ENCODE measurements around the gene BAD. TPM values are rescaled to one million over a fixed set of nuclear protein-coding genes. Genes with fewer than 3 reads are reported as not detected.

The BAD gene
- total and polyA plus RNA-seq, 8 donors = 40.4 to 343 (median 105) TPM

DNA sequence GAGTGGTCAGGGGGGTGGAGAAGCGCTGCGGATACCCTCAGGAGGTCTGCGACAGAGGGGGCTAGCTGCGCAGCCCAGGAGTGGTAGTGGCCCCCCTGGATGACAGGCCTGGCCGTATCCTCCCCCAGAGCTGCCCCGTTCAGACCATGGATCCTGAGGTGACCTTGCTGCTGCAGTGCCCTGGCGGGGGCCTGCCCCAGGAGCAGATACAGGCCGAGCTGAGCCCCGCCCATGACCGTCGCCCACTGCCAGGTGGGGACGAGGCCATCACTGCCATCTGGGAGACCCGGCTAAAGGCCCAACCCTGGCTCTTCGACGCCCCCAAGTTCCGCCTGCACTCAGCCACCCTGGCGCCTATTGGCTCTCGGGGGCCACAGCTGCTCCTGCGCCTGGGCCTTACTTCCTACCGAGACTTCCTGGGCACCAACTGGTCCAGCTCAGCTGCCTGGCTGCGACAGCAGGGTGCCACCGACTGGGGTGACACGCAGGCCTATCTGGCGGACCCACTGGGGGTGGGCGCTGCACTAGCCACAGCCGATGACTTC is 57.9 kb downstream of the BAD start:
- H3K4me1 ChIP-seq = peaks cover 41 to 68% (median 61%) of the 10 kb centered on the region in 4 donors
- peak overlapping the region; percentile 70 to 90 (median 74) for H3K4me3 ChIP-seq
- peak in 2 of 3 donors; percentile 60 for TF ChIP-seq POLR2AphosphoS5 (IDR thresholded peaks at IDR 0.05)
- no peak for TF ChIP-seq POLR2A (IDR thresholded peaks at IDR 0.05)
- no peak for TF ChIP-seq EP300 (IDR thresholded peaks at IDR 0.05)
- TF ChIP-seq, protein P1, sequence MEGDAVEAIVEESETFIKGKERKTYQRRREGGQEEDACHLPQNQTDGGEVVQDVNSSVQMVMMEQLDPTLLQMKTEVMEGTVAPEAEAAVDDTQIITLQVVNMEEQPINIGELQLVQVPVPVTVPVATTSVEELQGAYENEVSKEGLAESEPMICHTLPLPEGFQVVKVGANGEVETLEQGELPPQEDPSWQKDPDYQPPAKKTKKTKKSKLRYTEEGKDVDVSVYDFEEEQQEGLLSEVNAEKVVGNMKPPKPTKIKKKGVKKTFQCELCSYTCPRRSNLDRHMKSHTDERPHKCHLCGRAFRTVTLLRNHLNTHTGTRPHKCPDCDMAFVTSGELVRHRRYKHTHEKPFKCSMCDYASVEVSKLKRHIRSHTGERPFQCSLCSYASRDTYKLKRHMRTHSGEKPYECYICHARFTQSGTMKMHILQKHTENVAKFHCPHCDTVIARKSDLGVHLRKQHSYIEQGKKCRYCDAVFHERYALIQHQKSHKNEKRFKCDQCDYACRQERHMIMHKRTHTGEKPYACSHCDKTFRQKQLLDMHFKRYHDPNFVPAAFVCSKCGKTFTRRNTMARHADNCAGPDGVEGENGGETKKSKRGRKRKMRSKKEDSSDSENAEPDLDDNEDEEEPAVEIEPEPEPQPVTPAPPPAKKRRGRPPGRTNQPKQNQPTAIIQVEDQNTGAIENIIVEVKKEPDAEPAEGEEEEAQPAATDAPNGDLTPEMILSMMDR (IDR thresholded peaks at IDR 0.05) = no peak
- H3K9me3 ChIP-seq = no peaks in the 10 kb centered on the region
- WGBS, 5 donors = 0 to 20% (median 3%) methylated on average over 5 to 26 of the region's 26 CpGs
- DNase-seq = peak; percentile 68 to 74
- peak overlapping the region; percentile 94 to 97 (median 96) for H3K27ac ChIP-seq
- H3K36me3 ChIP-seq = peaks cover 4 to 25% (median 22%) of the 10 kb centered on the region in 4 donors
- H3K27me3 ChIP-seq = no peaks in the 10 kb centered on the region
- intact Hi-C loops (cut with DNase I; ENCODE audit: low total_unique reads) = no loop called here

DNA sequence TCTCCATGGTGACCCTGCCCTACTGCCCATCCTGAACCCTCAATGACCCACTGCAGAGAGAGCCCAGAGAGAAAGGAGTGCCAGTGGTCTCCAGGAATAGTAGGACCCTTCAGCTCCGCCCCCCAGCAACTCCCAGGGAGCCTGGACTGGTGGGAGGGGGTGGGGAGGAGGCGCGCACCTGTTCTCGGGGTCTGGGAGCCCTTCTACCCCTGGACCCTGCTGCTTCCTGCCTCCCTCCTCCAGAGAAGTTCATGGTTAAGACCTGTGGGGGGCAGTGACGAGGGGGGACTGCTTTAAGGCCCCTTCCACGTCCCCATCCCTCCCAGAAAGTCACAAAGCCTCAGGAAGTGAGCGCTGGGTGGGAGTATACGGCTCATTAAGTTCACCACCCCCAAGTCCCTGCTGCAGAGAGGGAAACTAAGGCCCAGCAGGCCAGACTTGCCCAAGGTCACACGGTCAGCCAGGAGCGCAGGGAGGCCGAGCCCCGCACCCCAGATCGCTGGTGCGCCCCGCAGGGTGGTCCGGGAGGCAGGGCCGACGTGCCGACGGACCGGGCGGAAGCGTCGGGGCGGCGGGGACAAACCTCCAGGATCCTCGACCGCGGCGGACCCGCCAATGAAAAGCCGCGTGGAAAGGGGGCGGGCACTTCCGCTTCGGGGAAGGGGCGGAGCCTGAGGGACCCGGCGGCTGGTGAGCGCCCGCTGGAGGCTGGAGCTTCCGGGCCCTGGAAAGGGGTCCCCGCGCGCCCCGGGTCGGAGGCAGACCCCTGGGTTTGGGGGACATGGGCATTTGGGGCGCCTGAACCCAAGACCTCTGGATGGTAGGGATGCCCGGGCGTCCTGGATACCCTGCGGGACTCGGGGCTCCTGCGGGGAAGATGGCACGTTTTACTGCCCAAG is 58.6 kb downstream of the BAD start, which contains the start of the genes NUDT22 and TRPT1:
Gene NUDT22 (plus strand): TSS at position 667 of the 899 bp plus-strand sequence. CDS start 379 bp downstream, outside the sequence.
Gene TRPT1 (minus strand): TSS at position 579 of the 899 bp plus-strand sequence. CDS start 326 bp downstream, at position 253.
- H3K4me1 ChIP-seq = peaks cover 33 to 61% (median 53%) of the 10 kb centered on the region in 4 donors
- H3K27ac ChIP-seq = peak within 1 kb of the TSS; percentile 94 to 97 (median 96)
- peaks cover 10 to 32% (median 29%) of the 10 kb centered on the region in 4 donors for H3K36me3 ChIP-seq
- intact Hi-C loops (cut with DNase I; ENCODE audit: low total_unique reads) = no loop called here
- peak; percentile 95 to 96 for DNase-seq
- H3K9me3 ChIP-seq = no peaks in the 10 kb centered on the region
- TF ChIP-seq, protein P1 (IDR thresholded peaks at IDR 0.05) = no peak
- TF ChIP-seq EP300 (IDR thresholded peaks at IDR 0.05) (no peak), POLR2A (IDR thresholded peaks at IDR 0.05) (peak in 1 of 4 donors; percentile 52), POLR2AphosphoS5 (IDR thresholded peaks at IDR 0.05) (peak; percentile 56 to 98 (median 87))
- no peaks in the 10 kb centered on the region for H3K27me3 ChIP-seq
- peak within 1 kb of the TSS; percentile 70 to 90 (median 74) for H3K4me3 ChIP-seq
- 0 to 1% (median 0%) methylated on average over 10 to 54 of the region's 54 CpGs for WGBS, 5 donors

DNA sequence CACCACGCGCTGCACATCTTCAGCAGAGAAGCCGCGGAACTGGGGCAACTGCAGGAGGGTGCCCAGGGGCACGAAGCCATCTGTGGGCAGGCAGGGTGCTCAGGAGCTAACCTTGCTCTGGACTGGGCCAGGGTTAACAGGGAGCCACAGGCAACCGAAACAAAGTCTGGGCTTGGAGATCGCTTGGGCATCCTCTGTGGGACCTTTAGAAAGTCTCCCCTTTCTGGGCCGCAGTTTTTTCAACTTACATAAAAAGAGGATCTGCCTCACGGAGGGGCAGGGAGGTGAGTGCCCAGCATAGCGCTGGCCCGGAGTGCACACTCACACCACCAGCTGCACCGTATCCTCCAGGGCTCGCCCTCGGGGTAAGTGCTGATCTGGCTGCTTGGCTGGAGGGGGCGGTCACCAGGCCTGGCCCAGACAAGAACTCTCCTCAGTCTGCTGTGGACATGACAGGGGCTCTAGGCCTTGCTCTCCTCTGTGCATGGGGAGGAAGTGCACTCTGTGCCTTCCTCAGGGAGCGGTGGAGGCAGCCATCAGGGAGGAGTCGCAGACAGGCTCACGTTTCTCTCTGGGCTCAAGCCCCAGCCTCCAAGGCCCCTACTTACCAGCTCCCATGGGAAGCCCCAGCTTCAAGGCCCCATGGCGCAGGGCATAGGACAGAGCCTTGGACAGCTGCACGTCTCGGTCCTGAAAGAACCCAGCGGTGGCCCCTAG is 59.4 kb downstream of the BAD start:
- peaks cover 32 to 60% (median 51%) of the 10 kb centered on the region in 4 donors for H3K4me1 ChIP-seq
- intact Hi-C loops (cut with DNase I; ENCODE audit: low total_unique reads) = no loop called here
- H3K27me3 ChIP-seq = no peaks in the 10 kb centered on the region
- peak overlapping the region; percentile 70 to 90 (median 74) for H3K4me3 ChIP-seq
- TF ChIP-seq POLR2AphosphoS5 (IDR thresholded peaks at IDR 0.05) = no peak
- TF ChIP-seq POLR2A (IDR thresholded peaks at IDR 0.05) = no peak
- TF ChIP-seq, protein P1 (IDR thresholded peaks at IDR 0.05) = no peak
- no peak for TF ChIP-seq EP300 (IDR thresholded peaks at IDR 0.05)
- no peaks in the 10 kb centered on the region for H3K9me3 ChIP-seq
- WGBS, 5 donors = 45 to 57% (median 52%) methylated on average over 20 to 22 of the region's 22 CpGs
- peaks cover 15 to 40% (median 37%) of the 10 kb centered on the region in 4 donors for H3K36me3 ChIP-seq
- H3K27ac ChIP-seq = peak overlapping the region; percentile 94 to 97 (median 96)
- no peak for DNase-seq

Data from stomach (tissue), 9 donors.